K562 (cell line): ENCODE results near the gene NKIRAS1. TPM values are rescaled to one million over a fixed set of nuclear protein-coding genes. Genes with fewer than 3 reads are reported as not detected.

Source experiments
- ATAC-seq: fragments of 200-7000 bp; cut with Tn5 transposase; 3 replicates; pipeline ENCODE4 v1.9.1; 2020; ENCODE audit warnings: moderate library complexity
- BruUV-seq: library from RNA; stranded (reverse); fragments of 400-500 nt; replicated peaks from 2 replicates; lab custom pipeline; 2021; lab: Mats Ljungman, UMichigan
- CTCF ChIA-PET: fragments of 300-600 bp; formaldehyde crosslinking; extraction: SDS; loops from one replicate; lab custom pipeline; 2021; ENCODE audit warnings: low intra/inter-chr PET ratio; lab: Yijun Ruan, JAX
- POLR2A ChIA-PET: fragments of 300-600, 350-650 bp; sonication (Branson Sonifier 250); formaldehyde crosslinking; extraction: SDS; loops from one replicate; lab custom pipeline; 2021; ENCODE audit warnings: antibody characterized with exemption, inconsistent platforms; lab: Yijun Ruan, JAX
- DNase-seq, 4 experiments: peaks; one replicate each; pipeline versions ENCODE4 v3.0.0 to v3.0.0-alpha.2; 2011 to 2018; ENCODE audit warnings: low spot score in 3 of 4, mixed read lengths in 3 of 4; ENCODE audit errors: extremely low read depth in 1 of 4
- FAIRE-seq: peaks from 2 replicates; lab custom pipeline; 2011; peaks lifted over from hg19 to GRCh38; lab: Jason Lieb, UNC
- H2AFZ ChIP-seq: 2 replicates; pipeline ENCODE4 v1.6.0; 2011; ENCODE audit warnings: low read depth, low read length, control low read depth, inconsistent platforms
- H3K27ac ChIP-seq: fragments of 200-600 bp; 3 replicates; pipeline ENCODE4 v1.8.0; 2011; ENCODE audit warnings: low read depth, mild to moderate bottlenecking, control low read depth, inconsistent platforms, low read length, moderate library complexity, mixed read lengths; ENCODE audit errors: extremely low read depth
- H3K27me3 ChIP-seq, 2 experiments: fragments of 300-600 bp in 1 of 2; 2 replicates in 1 of 2; 3 replicates in 1 of 2; pipeline versions ENCODE4 v1.6.0 to v1.8.0; 2011; ENCODE audit warnings: inconsistent platforms in 2 of 2, low read length in 2 of 2, mild to moderate bottlenecking in 1 of 2, mixed read lengths in 1 of 2, moderate library complexity in 1 of 2; ENCODE audit not compliant: control insufficient read depth in 2 of 2, insufficient read depth in 2 of 2
- H3K36me3 ChIP-seq: fragments of 300-600 bp; 3 replicates; pipeline ENCODE4 v1.8.0; 2011; ENCODE audit warnings: mild to moderate bottlenecking, low read length, inconsistent platforms; ENCODE audit not compliant: control insufficient read depth, insufficient read depth
- H3K4me1 ChIP-seq, 2 experiments: fragments of 200-600 bp in 1 of 2; replicated peaks in 1 of 2; 2 replicates in 1 of 2; 3 replicates in 1 of 2; pipeline versions ENCODE4 v1.5.1 to v1.8.0; 2011; ENCODE audit warnings: inconsistent platforms in 2 of 2, low read length in 2 of 2, mild to moderate bottlenecking in 1 of 2, mixed read lengths in 1 of 2, moderate library complexity in 1 of 2; ENCODE audit not compliant: control insufficient read depth in 2 of 2, insufficient read depth in 2 of 2
- H3K4me2 ChIP-seq: 2 replicates; pipeline ENCODE4 v1.6.1; 2011; ENCODE audit warnings: low read length, control low read depth, inconsistent platforms, mixed read lengths; ENCODE audit not compliant: insufficient read depth
- H3K4me3 ChIP-seq: fragments of 200-600 bp; sonication (generic), shearing (Covaris generic); 2 replicates; pipeline ENCODE4 v1.5.1; 2016; ENCODE audit warnings: control low read depth, inconsistent platforms
- H3K79me2 ChIP-seq: fragments of 200-600 bp; 3 replicates; pipeline ENCODE4 v1.8.0; 2011; ENCODE audit warnings: low read length, inconsistent platforms; ENCODE audit not compliant: control insufficient read depth, insufficient read depth
- H3K9ac ChIP-seq, 2 experiments: 2 replicates each; pipeline versions ENCODE4 v1.6.0 to v1.6.1; 2011; ENCODE audit warnings: low read depth in 2 of 2, low read length in 2 of 2, control low read depth in 1 of 2, inconsistent platforms in 1 of 2, mild to moderate bottlenecking in 1 of 2, mixed read lengths in 1 of 2; ENCODE audit not compliant: insufficient read depth in 1 of 2
- H3K9me1 ChIP-seq: one replicate; pipeline ENCODE4 v1.6.0; 2011; ENCODE audit warnings: inconsistent platforms, mild to moderate bottlenecking, low read length, moderate library complexity; ENCODE audit not compliant: control insufficient read depth, insufficient read depth
- H3K9me3 ChIP-seq: replicated peaks from 2 replicates; pipeline ENCODE4 v1.5.1; 2011; ENCODE audit warnings: low read depth, low read length, inconsistent platforms; ENCODE audit not compliant: control insufficient read depth, insufficient read depth
- H4K20me1 ChIP-seq: replicated peaks from 2 replicates; pipeline ENCODE4 v1.6.1; 2011; ENCODE audit warnings: low read length, inconsistent platforms, mixed read lengths; ENCODE audit not compliant: control insufficient read depth, insufficient read depth
- ARID1B ChIP-seq: fragments of 450-650 bp; IDR thresholded peaks from 2 replicates; pipeline ENCODE4 v1.6.1; 2016; ENCODE audit warnings: antibody characterized with exemption, mild to moderate bottlenecking, inconsistent platforms
- CBFA2T2 ChIP-seq: fragments of 450-650 bp; conservative IDR thresholded peaks from 2 replicates; pipeline ENCODE4 v1.6.1; 2017; ENCODE audit warnings: mild to moderate bottlenecking
- CBFA2T3 ChIP-seq: fragments of 450-650 bp; IDR thresholded peaks from 2 replicates; pipeline ENCODE4 v1.6.1; 2017
- EP300 ChIP-seq: IDR thresholded peaks from 2 replicates; pipeline ENCODE4 v1.6.1; 2012; ENCODE audit warnings: low read length, improper control_type of control experiment
- ETS2 ChIP-seq: IDR thresholded peaks from 2 replicates; pipeline ENCODE4 v1.6.1; 2016; ENCODE audit warnings: borderline replicate concordance, missing genetic modification characterization, mild to moderate bottlenecking, moderate library complexity, missing compliant biosample characterization; ENCODE audit not compliant: poor library complexity, severe bottlenecking
- HMGN3 ChIP-seq: IDR thresholded peaks from 2 replicates; pipeline ENCODE4 v1.6.1; 2011; ENCODE audit warnings: borderline replicate concordance, low read depth, mild to moderate bottlenecking, mixed read lengths, low read length; ENCODE audit not compliant: insufficient read length; ENCODE audit errors: extremely low read depth
- PHTF2 ChIP-seq: fragments of 250-450 bp; sonication (Bioruptor Pico); IDR thresholded peaks from 2 replicates; pipeline ENCODE4 v1.5.0; 2021; ENCODE audit warnings: mild to moderate bottlenecking
- PML ChIP-seq: IDR thresholded peaks from 2 replicates; pipeline ENCODE4 v1.6.1; 2012; ENCODE audit warnings: low read length, inconsistent platforms
- RBM34 ChIP-seq: fragments of 200-400 bp; formaldehyde crosslinking; IDR thresholded peaks from 2 replicates; pipeline ENCODE4 v1.6.1; 2018; ENCODE audit warnings: low read length, borderline replicate concordance; ENCODE audit not compliant: insufficient read depth
- RFX5 ChIP-seq: IDR thresholded peaks from 2 replicates; pipeline ENCODE4 v1.6.1; 2011; ENCODE audit warnings: low read depth, mild to moderate bottlenecking, improper control_type of control experiment, low read length
- SLC30A9 ChIP-seq: fragments of 250-450 bp; sonication (Bioruptor Pico); IDR thresholded peaks from 2 replicates; pipeline ENCODE4 v1.8.0; 2022; ENCODE audit warnings: mild to moderate bottlenecking, moderate library complexity
- SMARCE1 ChIP-seq: fragments of 450-650 bp; IDR thresholded peaks from 2 replicates; pipeline ENCODE4 v1.7.1; 2016; ENCODE audit warnings: mild to moderate bottlenecking
- SREBF2 ChIP-seq: sonication (generic); formaldehyde crosslinking; IDR thresholded peaks from 2 replicates; pipeline ENCODE4 v1.4.0; 2020; ENCODE audit warnings: mild to moderate bottlenecking, missing genetic modification reagents
- TRIM24 ChIP-seq, 2 experiments: fragments of 450-650 bp; IDR thresholded peaks; 2 replicates each; pipeline ENCODE4 v1.6.1; 2016
- ZNF165 ChIP-seq: fragments of 250-450 bp; sonication (Bioruptor Pico); IDR thresholded peaks from 2 replicates; pipeline ENCODE4 v1.4.0; 2020; ENCODE audit warnings: borderline replicate concordance
- ZNF263 ChIP-seq: sonication (generic); formaldehyde crosslinking; IDR thresholded peaks from 2 replicates; pipeline ENCODE4 v1.8.0; 2022; ENCODE audit warnings: mild to moderate bottlenecking, missing genetic modification reagents, borderline replicate concordance
- ZNF41 ChIP-seq: fragments of 250-450 bp; sonication (Bioruptor Pico); conservative IDR thresholded peaks from 2 replicates; pipeline ENCODE4 v1.4.0; 2020; ENCODE audit warnings: mild to moderate bottlenecking
- ZNF507 ChIP-seq: conservative IDR thresholded peaks from 2 replicates; pipeline ENCODE4 v1.6.1; 2017; ENCODE audit warnings: missing genetic modification characterization, missing compliant biosample characterization
- WGBS: fragments of 100-300 bp; shearing (Covaris generic); methylation state at CpG from one replicate; pipeline ENCODE4 v1.1.6; 2016; ENCODE audit warnings: low coverage, mixed read lengths; ENCODE audit not compliant: insufficient coverage; ENCODE audit errors: missing lambda C conversion rate; 5-methylcytosine and 5-hydroxymethylcytosine counted together
- in situ Hi-C: fragments of 300-500 bp; cut with MboI; formaldehyde crosslinking; loops from 4 replicates; pipeline ENCODE4 v1.15.0; 2018; ENCODE audit warnings: inconsistent platforms, mixed read lengths
- intact Hi-C: fragments of 100-400 bp; cut with micrococcal nuclease; formaldehyde crosslinking; loops from 2 replicates; pipeline ENCODE4 v1.14.2; 2022
- polyA plus RNA-seq, 8 experiments: library from polyadenylated mRNA; depleted of rRNA in 4 of 8; stranded (reverse) in 5 of 8; unstranded in 3 of 8; fragments of >200 nt; fragmentation: Nextera tagmentation in 2 of 8; fragmentation: Illumina TruSeq in 1 of 8; extraction: Ambion mirVana in 2 of 8; extraction: Trizol in 1 of 8; gene quantifications; 2 replicates each; pipeline versions ENCODE4 v1.2.1 to v1.2.3, GENCODE V29; 2011 to 2014; ENCODE audit warnings: inconsistent platforms in 1 of 8, missing spikeins in 1 of 8
- total RNA-seq, 7 experiments: library from RNA; depleted of rRNA in 6 of 7; stranded (reverse); fragments of >200 nt in 6 of 7; fragmentation: Illumina TruSeq in 2 of 7; extraction: Trizol in 2 of 7; gene quantifications; 2 replicates each; pipeline versions ENCODE4 v1.2.1 to v1.2.3, GENCODE V29; 2011 to 2021; ENCODE audit warnings: low replicate concordance in 1 of 7
- TF ChIP-seq, protein P1 (sequence below): fragments of 450-650 bp; IDR thresholded peaks from one replicate; pipeline ENCODE4 v1.6.1; 2018; ENCODE audit warnings: mild to moderate bottlenecking, moderate library complexity; ENCODE audit not compliant: partially characterized antibody
- TF ChIP-seq, protein P2 (sequence below): fragments of 450-650 bp; IDR thresholded peaks from 2 replicates; pipeline ENCODE4 v1.6.1; 2016; ENCODE audit warnings: mild to moderate bottlenecking
- TF ChIP-seq, protein P3 (sequence below): sonication (generic); formaldehyde crosslinking; IDR thresholded peaks from 2 replicates; pipeline ENCODE4 v1.5.0; 2020; ENCODE audit warnings: missing genetic modification reagents

Gene NKIRAS1
- total and polyA plus RNA-seq, 9 of the 15 experiments (the other 6 are each of a cell fraction or from before 2014, with no cell fraction given) = 5.1 to 10.3 (median 6.3) TPM

DNA sequence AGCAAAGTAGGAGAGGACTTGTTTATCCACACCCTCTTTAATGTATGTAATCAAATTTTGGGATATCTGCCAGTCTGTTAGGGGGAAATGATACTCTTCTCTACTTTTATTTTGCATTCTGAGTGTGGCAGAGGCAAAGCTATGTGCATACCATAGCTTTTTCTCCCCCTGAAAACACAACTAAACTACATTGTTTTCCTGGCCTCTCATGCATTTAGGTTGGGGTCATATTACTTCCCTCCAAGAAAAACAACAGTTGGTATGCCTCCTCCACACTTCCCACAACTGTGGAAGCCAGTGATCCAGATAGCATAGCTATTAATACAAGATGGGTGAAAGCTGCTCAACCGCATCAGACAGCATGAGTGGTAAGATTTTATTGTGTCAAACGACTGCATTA lies 7.0 kb upstream of the NKIRAS1 start:
- H3K79me2 ChIP-seq = peaks cover 16% of the 10 kb centered on the region
- H3K36me3 ChIP-seq = peaks cover 27% of the 10 kb centered on the region
- ATAC-seq = peak; percentile 36
- TF ChIP-seq CBFA2T3 (peak; percentile 71), RFX5 (no peak), ZNF41 (CRISPR knock-in tag) (no peak), ZNF263 (no peak), RBM34 (no peak), ZNF507 (no peak), ARID1B (peak; percentile 58; the same call in 1 of the 2 replicates), PHTF2 (CRISPR knock-in tag) (no peak), HMGN3 (no peak), CBFA2T2 (peak; percentile 45; the same call in 1 of the 2 replicates), PML (0 out of 2 replicates have a peak, but pooled peaks have one; percentile 26), ETS2 (no peak), SLC30A9 (CRISPR knock-in tag) (no peak), SREBF2 (no peak), EP300 (peak; percentile 55; the same call in 1 of the 2 replicates), ZNF165 (no peak), SMARCE1 (0 out of 2 replicates have a peak, but pooled peaks have one; percentile 21), TRIM24 (IDR thresholded peaks at IDR 0.05) (no peak)
- TF ChIP-seq, protein P1, sequence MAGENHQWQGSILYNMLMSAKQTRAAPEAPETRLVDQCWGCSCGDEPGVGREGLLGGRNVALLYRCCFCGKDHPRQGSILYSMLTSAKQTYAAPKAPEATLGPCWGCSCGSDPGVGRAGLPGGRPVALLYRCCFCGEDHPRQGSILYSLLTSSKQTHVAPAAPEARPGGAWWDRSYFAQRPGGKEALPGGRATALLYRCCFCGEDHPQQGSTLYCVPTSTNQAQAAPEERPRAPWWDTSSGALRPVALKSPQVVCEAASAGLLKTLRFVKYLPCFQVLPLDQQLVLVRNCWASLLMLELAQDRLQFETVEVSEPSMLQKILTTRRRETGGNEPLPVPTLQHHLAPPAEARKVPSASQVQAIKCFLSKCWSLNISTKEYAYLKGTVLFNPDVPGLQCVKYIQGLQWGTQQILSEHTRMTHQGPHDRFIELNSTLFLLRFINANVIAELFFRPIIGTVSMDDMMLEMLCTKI = no peak
- TF ChIP-seq, protein P2, sequence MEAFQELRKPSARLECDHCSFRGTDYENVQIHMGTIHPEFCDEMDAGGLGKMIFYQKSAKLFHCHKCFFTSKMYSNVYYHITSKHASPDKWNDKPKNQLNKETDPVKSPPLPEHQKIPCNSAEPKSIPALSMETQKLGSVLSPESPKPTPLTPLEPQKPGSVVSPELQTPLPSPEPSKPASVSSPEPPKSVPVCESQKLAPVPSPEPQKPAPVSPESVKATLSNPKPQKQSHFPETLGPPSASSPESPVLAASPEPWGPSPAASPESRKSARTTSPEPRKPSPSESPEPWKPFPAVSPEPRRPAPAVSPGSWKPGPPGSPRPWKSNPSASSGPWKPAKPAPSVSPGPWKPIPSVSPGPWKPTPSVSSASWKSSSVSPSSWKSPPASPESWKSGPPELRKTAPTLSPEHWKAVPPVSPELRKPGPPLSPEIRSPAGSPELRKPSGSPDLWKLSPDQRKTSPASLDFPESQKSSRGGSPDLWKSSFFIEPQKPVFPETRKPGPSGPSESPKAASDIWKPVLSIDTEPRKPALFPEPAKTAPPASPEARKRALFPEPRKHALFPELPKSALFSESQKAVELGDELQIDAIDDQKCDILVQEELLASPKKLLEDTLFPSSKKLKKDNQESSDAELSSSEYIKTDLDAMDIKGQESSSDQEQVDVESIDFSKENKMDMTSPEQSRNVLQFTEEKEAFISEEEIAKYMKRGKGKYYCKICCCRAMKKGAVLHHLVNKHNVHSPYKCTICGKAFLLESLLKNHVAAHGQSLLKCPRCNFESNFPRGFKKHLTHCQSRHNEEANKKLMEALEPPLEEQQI = no peak
- TF ChIP-seq, protein P3, sequence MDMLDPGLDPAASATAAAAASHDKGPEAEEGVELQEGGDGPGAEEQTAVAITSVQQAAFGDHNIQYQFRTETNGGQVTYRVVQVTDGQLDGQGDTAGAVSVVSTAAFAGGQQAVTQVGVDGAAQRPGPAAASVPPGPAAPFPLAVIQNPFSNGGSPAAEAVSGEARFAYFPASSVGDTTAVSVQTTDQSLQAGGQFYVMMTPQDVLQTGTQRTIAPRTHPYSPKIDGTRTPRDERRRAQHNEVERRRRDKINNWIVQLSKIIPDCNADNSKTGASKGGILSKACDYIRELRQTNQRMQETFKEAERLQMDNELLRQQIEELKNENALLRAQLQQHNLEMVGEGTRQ (CRISPR knock-in tag) = no peak

More for the DNA sequence above, 7.0 kb upstream of the NKIRAS1 start:
- intact Hi-C loops (no loop called here), in situ Hi-C loops (no loop called here)
- H3K9me1 ChIP-seq = no peaks in the 10 kb centered on the region
- H3K9me3 ChIP-seq = no peaks in the 10 kb centered on the region
- peaks cover 3 to 21% of the 10 kb centered on the region in 2 experiments; a peak in 4 of 5 replicates for H3K4me1 ChIP-seq
- H3K4me2 ChIP-seq = no peak overlapping the region
- no peaks in the 10 kb centered on the region for H3K27me3 ChIP-seq
- DNase-seq = peak in 2 of 4 experiments; percentile 54 to 58
- peak overlapping the region; percentile 12; the same call in 1 of the 2 replicates for H2AFZ ChIP-seq
- peaks cover 7% of the 10 kb centered on the region; the same call in 1 of the 2 replicates for H4K20me1 ChIP-seq
- peak overlapping the region; percentile 41; the same call in 1 of the 3 replicates for H3K27ac ChIP-seq
- BruUV-seq = no TSS peak
- peak; percentile 37 for FAIRE-seq
- ChIA-PET CTCF (no interaction called here), POLR2A (interaction anchor here (0.6 to 1.3 kb wide), 5 partner anchors 8 to 34 kb away, joined by 3 to 5 read pairs (median 3); no protein-coding TSS in a partner anchor)
- H3K9ac ChIP-seq = no peak overlapping the region
- WGBS = 5% methylated on average over 2 of the region's 2 CpGs
- no peak overlapping the region for H3K4me3 ChIP-seq
